Measurements from ENCODE around the gene ZBED5. TPM values are rescaled to one million over a fixed set of nuclear protein-coding genes. Genes with fewer than 3 reads are reported as not detected.

ZBED5 gene
- total and polyA plus RNA-seq, 4 donors, result 18.0 to 57.9 (median 39.9) TPM

DNA sequence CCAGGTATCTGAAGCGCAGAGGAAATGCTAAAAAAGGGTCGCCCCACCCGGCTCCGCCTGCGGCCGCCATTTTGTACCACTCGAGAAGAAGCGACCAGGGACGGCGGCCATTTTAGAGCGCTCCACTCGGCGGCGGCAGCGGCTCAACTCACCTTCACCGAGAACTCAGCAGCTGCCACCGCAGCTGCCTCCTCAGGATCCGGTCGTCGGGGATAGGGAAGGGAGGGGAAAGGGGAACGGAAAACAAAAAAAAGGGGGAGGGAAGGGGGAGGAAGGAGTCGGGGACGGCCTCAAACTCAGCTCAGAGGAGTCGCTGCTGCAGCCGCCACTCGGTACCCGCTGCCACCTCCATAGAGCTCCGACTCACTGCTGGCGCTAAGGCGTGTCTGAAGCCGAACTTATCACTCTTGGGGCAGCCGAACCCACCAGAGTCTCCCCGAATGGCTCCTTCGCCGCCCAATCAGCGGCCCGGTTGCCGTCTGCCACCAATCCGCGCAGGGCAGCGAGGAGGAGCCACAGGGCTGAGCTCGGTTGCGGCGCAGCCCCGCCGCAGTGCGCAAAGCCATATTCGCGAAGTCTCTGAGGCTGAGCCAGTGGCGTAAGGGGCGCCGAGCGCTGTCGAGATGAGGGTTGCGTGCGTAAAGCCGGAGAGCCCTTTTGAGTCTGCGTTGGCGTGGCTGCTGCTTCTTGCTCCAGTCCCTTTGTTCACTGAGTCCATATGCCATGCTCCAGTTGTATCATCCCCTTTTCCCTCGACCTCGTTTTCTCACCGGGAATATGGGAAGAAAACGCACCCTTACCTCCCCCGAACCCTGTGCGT lies 49.1 kb downstream of the ZBED5 start, which contains the start of gene EIF4G2:
EIF4G2 (minus strand) TSS at position 374 of the 820 bp plus-strand sequence.
- TF ChIP-seq, protein P1, sequence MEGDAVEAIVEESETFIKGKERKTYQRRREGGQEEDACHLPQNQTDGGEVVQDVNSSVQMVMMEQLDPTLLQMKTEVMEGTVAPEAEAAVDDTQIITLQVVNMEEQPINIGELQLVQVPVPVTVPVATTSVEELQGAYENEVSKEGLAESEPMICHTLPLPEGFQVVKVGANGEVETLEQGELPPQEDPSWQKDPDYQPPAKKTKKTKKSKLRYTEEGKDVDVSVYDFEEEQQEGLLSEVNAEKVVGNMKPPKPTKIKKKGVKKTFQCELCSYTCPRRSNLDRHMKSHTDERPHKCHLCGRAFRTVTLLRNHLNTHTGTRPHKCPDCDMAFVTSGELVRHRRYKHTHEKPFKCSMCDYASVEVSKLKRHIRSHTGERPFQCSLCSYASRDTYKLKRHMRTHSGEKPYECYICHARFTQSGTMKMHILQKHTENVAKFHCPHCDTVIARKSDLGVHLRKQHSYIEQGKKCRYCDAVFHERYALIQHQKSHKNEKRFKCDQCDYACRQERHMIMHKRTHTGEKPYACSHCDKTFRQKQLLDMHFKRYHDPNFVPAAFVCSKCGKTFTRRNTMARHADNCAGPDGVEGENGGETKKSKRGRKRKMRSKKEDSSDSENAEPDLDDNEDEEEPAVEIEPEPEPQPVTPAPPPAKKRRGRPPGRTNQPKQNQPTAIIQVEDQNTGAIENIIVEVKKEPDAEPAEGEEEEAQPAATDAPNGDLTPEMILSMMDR (IDR thresholded peaks at IDR 0.05; ENCODE audit: control extremely low read depth, extremely low read depth), result no peak
- Histone ChIP-seq H3K27ac (ENCODE audit: low read depth in 1 of 2, low read length in 1 of 2) (peak within 1 kb of the TSS; percentile 99), H3K4me1 (ENCODE audit: control insufficient read depth in 5 of 5, insufficient read depth in 5 of 5, low read length in 5 of 5) (peaks cover 2 to 27% (median 20%) of the 10 kb centered on the region in 5 donors), H3K4me3 (peak within 1 kb of the TSS; percentile 99), H3K9ac (ENCODE audit: insufficient read depth in 1 of 2, low read length in 2 of 2) (peak within 1 kb of the TSS; percentile 90 to 99), H3K36me3 (ENCODE audit: control insufficient read depth in 4 of 4, insufficient read depth in 4 of 4, low read length in 4 of 4) (peaks cover 13 to 45% (median 28%) of the 10 kb centered on the region in 4 donors), H3K27me3 (ENCODE audit: control insufficient read depth in 3 of 3, insufficient read depth in 3 of 3, low read length in 2 of 3) (no peaks in the 10 kb centered on the region), H3K9me3 (ENCODE audit: control insufficient read depth in 4 of 4, insufficient read depth in 3 of 4, low read length in 3 of 4) (no peaks in the 10 kb centered on the region)
- peak; percentile 100 for DNase-seq
- WGBS, 2 donors, result 0 to 1% methylated on average over 64 to 65 of the region's 65 CpGs
- peak; percentile 97 for ATAC-seq (ENCODE audit: insufficient read depth, low FRiP score)

DNA sequence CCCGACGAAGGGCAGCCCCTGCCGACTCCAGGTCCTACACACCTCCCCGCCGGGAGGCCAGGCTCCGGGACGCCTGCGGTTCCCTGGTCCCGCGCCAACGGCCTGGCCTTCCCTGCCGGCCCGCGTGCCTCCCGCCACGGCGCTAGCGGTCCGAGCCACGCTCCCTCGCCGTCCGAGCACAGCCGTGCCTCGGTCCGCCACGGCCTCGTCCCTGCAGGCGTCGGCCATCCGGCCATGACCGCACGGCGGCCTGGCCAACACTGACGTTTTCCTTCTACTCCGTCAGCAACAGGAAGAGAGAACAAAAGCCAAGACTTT lies 49.7 kb downstream of the ZBED5 start:
- H3K4me1 ChIP-seq (ENCODE audit: control insufficient read depth in 5 of 5, insufficient read depth in 5 of 5, low read length in 5 of 5), result peaks cover 2 to 27% (median 22%) of the 10 kb centered on the region in 5 donors
- no peaks in the 10 kb centered on the region for H3K9me3 ChIP-seq (ENCODE audit: control insufficient read depth in 4 of 4, insufficient read depth in 3 of 4, low read length in 3 of 4)
- 0% methylated on average over 30 to 36 of the region's 36 CpGs for WGBS, 2 donors
- TF ChIP-seq, protein P1 (IDR thresholded peaks at IDR 0.05; ENCODE audit: control extremely low read depth, extremely low read depth), result no peak
- no peaks in the 10 kb centered on the region for H3K27me3 ChIP-seq (ENCODE audit: control insufficient read depth in 3 of 3, insufficient read depth in 3 of 3, low read length in 2 of 3)
- ATAC-seq (ENCODE audit: insufficient read depth, low FRiP score), result peak; percentile 1
- peak overlapping the region; percentile 99 for H3K27ac ChIP-seq (ENCODE audit: low read depth in 1 of 2, low read length in 1 of 2)
- H3K36me3 ChIP-seq (ENCODE audit: control insufficient read depth in 4 of 4, insufficient read depth in 4 of 4, low read length in 4 of 4), result peaks cover 13 to 50% (median 33%) of the 10 kb centered on the region in 4 donors
- H3K9ac ChIP-seq (ENCODE audit: insufficient read depth in 1 of 2, low read length in 2 of 2), result peak overlapping the region; percentile 90 to 97
- no peak for DNase-seq
- peak overlapping the region; percentile 99 for H3K4me3 ChIP-seq

DNA sequence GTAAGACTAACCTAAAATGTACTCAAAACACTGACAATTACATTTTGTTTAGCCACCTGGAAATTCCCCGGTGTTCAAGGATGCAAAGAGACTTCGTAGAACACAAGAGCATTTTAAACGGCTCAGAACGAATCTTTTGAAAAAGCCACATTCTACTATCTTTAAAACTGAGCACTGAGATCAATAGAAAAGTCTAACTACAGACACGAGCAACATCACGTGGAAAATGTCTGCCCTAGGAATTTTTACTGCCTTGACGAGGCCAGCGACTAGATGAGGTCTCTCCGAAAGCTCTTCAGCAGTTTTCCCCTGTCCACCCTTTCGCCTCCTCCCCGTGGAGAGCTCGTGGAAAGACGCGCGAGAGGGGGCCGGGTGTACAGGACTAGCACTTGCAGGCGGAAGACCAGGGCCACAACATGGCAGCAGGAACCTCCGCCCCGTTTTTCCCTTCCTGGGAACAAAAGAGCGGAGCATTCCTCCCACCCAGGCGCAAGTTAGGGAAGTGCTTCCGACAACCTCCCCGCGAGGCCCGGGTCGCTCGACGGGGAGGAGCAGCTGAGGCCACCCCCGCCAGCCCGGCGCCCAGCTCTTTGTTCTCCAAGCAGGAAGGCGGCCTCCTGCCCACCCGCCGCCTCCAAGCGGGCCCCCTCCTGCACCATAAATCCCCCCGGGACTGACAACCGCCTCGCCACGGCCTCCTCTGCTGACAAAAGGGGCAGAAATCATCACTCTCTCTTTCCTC lies 50.2 kb downstream of the ZBED5 start:
- DNase-seq (peak; percentile 66 to 70 (median 67)), ATAC-seq (ENCODE audit: insufficient read depth, low FRiP score) (peak; percentile 22)
- H3K9me3 ChIP-seq (ENCODE audit: control insufficient read depth in 4 of 4, insufficient read depth in 3 of 4, low read length in 3 of 4), result no peaks in the 10 kb centered on the region
- peak overlapping the region; percentile 99 for H3K4me3 ChIP-seq
- H3K36me3 ChIP-seq (ENCODE audit: control insufficient read depth in 4 of 4, insufficient read depth in 4 of 4, low read length in 4 of 4), result peaks cover 15 to 56% (median 39%) of the 10 kb centered on the region in 4 donors
- H3K27me3 ChIP-seq (ENCODE audit: control insufficient read depth in 3 of 3, insufficient read depth in 3 of 3, low read length in 2 of 3), result no peaks in the 10 kb centered on the region
- TF ChIP-seq, protein P1 (IDR thresholded peaks at IDR 0.05; ENCODE audit: control extremely low read depth, extremely low read depth), result no peak
- peak overlapping the region; percentile 99 for H3K27ac ChIP-seq (ENCODE audit: low read depth in 1 of 2, low read length in 1 of 2)
- peak overlapping the region; percentile 90 to 97 for H3K9ac ChIP-seq (ENCODE audit: insufficient read depth in 1 of 2, low read length in 2 of 2)
- WGBS, 2 donors, result 0% methylated on average over 36 to 39 of the region's 39 CpGs
- peaks cover 2 to 28% (median 23%) of the 10 kb centered on the region in 5 donors for H3K4me1 ChIP-seq (ENCODE audit: control insufficient read depth in 5 of 5, insufficient read depth in 5 of 5, low read length in 5 of 5)
